Measurements from ENCODE around the gene GRB10. TPM values are rescaled to one million over a fixed set of nuclear protein-coding genes. Genes with fewer than 3 reads are reported as not detected.

Gene GRB10
- total and polyA plus RNA-seq, 2 of the 8 experiments (the other 6 are each of a cell fraction or from before 2014, with no cell fraction given) = 35.7 to 97.0 TPM

DNA sequence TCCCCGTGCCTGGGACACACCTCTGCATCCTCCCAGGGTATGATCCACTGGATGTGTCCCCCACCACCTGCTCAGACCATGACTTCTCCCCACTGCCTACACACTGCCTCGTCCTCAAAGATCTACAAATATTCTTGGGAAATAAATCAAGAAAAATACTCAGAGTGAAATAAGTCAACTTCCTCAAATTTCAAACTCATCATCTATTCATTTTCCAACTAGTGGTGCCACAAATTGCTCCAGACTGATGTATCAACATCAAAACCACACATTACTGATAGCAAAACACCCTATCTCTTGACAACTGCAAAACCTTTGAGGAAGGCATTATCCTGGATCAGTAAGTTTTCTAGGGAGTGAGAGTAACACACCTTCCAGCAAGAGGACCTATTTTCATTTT is 87.7 kb downstream of the GRB10 start (continued):
- TF ChIP-seq SUZ12 (IDR thresholded peaks at IDR 0.05; ENCODE audit: low read length) = no peak
- no peak for TF ChIP-seq TAF7 (optimal IDR thresholded peaks at IDR 0.05; ENCODE audit: borderline replicate concordance, low read depth, low read length)
- no peak for TF ChIP-seq MAX (IDR thresholded peaks at IDR 0.05)

All from H1 (cell line).